ENCODE data around the gene RPGRIP1L.

RPGRIP1L gene

DNA sequence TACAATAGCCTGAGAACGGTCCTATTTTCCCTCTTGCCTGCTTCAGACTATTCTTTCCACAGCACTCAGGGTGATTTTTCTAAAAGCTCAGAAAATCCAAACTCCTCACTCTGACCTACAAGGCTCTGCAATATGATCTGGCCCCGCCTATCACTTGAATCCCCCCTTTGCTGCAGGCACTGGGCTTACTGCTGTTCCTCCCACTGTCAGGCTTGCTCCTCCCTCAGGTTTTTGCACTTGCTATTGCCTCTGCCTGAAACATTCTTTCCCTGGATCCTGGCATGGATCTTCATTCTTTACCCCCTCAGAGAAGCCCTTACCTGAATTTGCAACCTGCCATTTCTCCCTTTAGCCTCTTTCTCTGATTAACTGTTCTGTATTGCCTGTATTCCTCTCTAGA is 52.3 kb downstream of the RPGRIP1L start:
- DNase-seq (ENCODE audit: low read depth) = no peak

DNA sequence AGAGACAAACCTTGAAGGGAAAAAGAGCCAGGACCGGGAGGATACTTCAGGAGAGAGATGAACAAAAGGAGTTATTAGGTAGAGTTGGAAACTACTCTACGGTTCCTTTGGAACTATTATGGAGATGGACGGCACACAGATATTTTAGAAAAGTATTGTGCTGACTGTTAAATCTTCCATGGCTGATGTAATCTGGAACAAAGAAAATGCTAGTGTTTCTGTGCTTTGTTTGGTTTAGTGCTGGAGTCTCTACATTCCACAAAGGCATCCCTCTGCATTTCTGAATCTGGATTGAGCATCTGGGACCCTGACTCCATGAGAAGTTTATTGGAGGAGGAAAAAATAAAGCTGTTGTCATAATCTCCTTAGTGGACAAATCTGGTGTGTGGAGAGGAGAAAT is 57.2 kb downstream of the RPGRIP1L start:
- no peak for DNase-seq (ENCODE audit: low read depth)

DNA sequence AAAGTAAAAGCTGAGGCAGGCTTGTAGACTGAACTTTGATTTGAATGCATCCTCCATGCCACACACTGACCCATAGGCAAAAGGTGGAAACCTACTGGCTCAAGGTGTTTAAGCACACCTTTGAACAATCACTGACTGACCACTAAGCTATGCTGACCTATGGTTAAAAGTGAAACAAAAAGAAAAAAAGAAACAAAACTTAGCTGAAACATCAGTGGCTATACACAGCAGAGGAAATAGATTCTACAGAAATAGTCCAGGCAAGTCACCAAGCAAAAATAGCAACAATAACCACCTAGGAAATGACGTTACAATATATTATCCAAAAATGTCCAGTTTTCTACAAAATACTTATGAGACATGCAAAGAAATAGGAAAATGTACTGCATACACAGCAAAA is 60.2 kb downstream of the RPGRIP1L start:
- no peak for DNase-seq (ENCODE audit: low read depth)

DNA sequence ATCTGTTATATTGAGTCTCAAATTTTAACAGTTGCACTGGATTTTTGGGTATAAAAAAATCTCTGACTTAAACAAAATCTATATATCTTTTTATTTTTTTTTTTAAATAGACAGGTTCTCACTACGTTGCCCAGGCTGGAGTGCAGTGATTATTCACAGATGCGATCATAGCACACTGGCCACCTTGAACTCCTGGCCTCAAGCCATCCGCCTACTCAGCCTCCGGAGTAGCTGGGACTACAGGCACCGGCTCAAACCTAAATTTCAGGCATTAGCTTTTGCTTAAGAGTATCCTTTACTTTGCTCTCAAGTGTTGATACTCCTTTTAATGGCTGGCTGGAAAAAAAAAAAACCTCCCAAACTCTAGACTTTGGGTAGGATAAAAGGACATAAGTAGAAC is 61.6 kb downstream of the RPGRIP1L start:
- DNase-seq (ENCODE audit: low read depth) = no peak

DNA sequence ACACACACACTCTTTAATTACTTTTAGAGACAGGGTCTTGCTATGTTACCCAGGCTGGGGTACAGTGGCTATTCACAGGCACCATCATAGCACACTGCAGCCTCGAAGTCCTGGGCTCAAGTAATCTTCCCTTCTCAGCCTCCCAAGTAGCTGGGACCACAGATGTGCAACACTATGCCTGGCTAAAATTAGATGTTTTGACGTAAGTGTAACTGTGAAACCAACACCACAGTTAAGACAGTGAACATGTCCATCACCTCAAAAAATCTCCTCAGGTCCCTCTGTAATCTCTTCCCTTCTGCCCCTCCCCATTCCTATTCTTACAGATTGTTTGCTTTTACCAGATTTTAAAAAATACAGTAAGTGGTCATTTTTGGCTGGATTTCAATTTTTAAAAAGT is 66.7 kb downstream of the RPGRIP1L start:
- DNase-seq (ENCODE audit: low read depth) = no peak

DNA sequence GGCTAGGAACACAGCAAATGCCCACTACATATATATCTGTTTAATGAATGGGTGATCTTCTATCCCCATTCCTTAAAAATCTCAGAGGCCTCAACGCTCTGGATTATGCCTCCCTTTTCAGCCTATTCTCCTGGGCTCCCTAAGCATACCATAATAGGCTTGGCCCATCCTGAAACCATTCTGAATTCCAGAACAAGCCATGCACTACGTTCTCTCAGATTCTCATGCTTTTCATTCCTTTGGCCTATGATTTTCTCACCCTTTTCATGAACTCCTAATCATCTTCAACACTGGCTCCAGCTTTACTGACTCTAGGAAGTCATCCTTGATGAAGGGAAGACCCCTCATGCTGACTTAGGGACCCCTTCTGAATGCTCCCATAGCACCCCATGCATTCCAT is 71.1 kb downstream of the RPGRIP1L start:
- DNase-seq (ENCODE audit: low read depth) = no peak

DNA sequence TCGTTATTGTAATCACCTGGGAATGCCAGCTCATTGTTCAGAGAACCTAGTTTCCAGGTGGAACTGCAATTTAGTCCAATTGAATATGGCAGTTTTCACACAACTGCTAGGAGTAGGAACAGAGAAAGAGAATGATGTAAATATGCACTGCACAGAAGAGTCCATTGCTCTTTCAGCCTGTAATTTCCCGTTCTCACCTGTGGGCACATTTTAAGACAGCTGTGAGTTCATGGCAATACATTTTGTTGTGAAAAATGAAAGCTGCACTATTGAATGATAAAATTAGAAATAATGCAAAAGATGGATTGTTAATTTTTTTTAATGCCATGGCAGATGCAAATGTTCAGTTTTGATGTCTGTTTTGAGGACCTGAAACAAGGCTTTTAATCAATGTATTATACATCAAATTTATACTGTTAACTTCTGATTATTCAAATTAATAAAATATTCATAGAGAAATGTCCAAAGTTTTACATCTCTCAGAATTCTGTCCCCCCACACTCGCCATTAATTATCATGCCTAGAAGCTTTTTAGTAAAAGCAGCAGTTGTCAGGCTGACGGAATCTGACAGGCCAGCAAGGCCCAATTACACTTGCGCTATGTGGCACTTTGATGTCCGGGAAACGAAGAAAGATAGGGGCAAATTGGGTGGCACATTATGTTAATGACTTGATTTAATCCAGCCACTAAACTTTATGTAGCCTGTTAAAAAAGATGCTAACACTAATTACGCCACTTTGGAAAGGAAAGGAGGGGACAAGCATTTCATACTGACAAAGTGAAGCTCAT is 72.2 kb downstream of the RPGRIP1L start:
- DNase-seq (ENCODE audit: low read depth) = no peak

DNA sequence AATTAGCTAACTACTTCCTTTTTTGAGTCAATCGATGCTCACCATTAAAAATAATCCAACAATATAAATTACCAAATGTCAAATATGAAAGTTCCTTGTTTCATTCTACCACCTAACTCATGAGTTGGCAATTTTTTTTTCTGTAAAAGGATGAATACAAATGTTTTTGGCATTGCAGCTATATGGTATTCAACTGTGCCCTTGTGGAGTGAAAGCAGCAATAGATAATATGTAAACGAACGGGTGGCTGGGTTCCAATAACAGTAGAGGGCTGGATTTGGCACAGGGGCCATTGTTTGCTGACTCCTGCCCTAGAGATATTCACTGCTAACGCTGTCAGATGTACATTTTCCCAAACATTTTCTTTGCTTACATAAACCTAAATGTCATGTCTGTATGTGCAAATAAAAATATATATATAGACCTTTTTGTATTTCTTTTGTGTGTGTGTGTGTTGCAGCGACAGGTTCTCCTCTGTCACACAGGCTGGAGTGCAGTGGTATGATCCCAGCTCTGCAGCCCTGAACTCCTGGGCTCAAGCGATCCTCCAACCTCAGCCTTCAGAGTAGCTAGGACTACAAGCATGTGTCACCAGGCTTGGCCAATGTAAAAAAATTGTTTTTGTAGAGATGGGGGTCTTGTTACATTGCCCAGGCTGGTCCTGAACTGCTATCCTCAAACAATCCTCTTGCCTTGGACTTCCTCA is 73.9 kb downstream of the RPGRIP1L start:
- no peak for DNase-seq (ENCODE audit: low read depth)

DNA sequence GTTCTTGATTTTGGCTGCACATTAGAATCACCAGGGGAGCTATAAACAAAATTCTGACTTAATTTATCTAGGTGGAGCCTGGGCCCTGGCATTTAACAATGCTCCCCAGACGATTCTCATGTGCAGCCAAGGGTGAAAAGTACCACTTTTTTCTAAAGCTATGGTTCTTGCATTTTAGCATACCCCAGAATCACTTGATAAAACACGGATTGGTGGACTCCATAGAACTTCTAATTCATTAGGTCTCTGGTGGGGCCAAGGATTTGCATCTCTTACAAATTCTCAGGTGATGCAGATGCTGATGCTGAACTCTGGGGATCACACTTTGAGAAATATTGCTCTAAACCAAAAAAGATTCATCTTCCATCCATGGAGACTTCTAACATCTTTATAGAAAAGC is 74.5 kb downstream of the RPGRIP1L start:
- no peak for DNase-seq (ENCODE audit: low read depth)

DNA sequence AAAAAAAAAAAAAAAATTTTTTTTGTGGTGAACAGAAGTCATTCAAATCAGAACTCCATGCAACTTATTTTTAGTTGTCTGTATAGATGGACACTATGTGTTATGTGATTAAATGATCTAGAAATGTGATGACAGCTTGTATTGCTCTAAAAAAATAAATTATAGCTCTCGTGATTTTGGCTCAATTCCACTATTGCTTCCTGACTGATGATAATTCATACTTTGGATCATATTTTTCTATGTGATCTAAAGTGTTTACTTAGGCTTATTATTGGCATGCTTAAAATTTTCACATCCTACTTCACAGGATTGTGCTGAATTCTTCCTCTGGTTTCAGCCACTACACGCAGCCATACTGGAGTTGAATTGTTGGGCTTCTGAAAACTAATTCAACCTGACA is 76.8 kb downstream of the RPGRIP1L start:
- no peak for DNase-seq (ENCODE audit: low read depth)

DNA sequence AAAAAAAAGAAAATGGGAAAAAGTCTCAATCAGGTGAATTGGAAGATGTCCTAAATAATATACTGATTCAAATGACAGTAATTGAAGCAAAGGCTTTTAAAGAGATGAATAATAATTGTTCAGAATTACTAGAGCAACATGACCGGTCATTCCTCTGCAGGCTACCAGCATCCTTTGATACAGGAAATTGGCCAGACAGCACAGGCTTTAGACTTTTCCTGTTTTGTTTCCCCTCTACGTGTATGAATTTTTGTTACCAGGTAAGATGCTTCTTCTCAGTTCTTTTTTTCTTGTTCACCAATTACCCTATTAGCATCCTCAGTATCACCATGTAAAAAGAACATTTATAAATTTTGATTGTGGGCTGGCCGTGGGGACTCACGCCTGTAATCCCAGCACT is 77.5 kb downstream of the RPGRIP1L start:
- no peak for DNase-seq (ENCODE audit: low read depth)

DNA sequence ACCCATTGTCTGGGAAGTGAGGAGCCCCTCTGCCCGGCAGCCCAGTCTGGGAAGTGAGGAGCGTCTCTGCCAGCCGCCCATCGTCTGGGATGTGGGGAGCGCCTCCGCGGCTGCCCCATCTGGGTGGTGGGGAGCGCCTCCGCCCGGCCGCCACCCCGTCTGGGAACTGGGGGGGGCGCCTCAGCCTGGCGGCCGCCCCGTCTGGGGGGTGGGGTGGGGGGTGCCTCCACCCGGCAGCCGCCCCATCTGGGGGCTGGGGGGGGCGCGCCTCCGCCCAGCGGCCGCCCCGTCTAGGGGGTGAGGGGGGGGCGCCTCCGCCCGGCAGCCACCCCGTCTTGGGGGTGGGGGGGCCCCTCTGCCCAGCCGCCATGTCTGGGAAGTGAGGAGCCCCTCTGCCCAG is 78.4 kb downstream of the RPGRIP1L start:
- DNase-seq (ENCODE audit: low read depth) = no peak

DNA sequence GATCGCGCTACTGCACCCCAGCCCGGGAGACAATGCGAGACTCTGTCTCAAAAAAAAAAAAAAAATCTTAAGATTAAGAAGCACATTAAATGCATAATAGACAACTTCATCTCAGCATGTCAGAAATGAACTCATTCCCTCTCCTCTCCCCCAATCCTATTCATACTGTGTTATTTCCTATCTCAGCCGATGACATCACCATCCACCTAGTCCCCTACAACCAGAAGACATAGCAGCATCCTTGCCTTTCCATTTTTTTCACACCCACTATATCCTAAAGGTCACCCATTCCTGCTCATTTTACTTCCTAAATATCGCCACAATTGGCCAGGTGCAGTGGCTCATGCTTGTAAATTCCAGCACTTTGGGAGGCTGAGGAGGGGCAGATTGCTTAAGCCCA is 81.3 kb downstream of the RPGRIP1L start:
- DNase-seq (ENCODE audit: low read depth) = no peak

DNA sequence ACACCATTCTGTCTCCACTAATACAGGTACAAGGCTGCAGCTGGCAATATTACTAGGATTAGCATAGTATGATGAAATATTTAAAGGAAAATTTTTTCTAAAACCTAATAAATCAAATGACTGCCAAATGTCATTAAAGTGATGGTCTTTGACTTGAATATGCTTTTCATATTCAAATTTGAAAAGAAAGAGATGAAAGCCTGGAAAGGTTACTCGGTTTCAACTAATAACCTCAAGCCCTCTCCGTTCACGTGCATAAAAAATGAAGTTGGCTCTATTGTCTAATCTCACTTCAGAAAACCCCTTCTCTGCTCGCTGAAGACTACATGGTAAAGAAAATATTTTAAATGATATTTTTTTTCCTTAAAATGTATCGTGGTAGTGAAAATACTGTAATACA is 83.2 kb downstream of the RPGRIP1L start:
- DNase-seq (ENCODE audit: low read depth) = no peak

DNA sequence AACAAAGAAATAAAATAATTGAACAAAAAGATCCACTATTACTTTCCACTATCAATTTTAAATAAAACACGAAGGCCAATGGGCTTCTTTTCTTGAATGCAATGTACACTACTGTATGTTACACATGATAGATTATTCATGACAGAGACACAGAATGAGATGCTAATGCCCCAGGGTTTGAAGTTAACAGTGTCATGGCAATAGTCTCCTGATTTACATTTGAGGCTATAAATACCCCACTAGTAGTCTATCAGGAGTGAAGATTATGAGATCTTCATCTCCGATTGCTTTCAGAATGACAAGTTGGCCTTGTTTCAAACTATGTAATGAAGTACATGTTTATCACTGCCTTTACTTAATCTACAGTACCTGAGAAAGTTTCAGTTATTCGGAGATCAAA is 84.4 kb downstream of the RPGRIP1L start:
- DNase-seq (ENCODE audit: low read depth) = no peak

DNA sequence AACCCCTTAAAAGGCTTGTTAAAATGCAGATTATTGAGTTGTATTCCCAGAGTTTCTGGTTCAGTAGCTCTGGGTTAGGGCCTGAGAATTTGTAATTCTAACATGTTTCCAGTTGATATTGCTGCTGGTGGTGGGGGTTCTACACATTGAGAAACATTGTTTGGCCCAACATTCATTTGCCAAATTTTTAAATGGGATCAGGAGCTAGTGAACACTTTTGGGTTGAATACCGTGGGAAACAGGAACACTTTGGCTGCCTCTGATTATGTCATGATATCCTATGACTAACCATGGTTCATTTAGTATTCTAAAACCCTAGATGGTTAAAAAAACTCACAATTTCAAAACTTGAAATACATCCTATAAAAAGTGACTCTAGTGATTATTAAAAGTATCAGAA is 89.3 kb downstream of the RPGRIP1L start:
- no peak for DNase-seq (ENCODE audit: low read depth)

DNA sequence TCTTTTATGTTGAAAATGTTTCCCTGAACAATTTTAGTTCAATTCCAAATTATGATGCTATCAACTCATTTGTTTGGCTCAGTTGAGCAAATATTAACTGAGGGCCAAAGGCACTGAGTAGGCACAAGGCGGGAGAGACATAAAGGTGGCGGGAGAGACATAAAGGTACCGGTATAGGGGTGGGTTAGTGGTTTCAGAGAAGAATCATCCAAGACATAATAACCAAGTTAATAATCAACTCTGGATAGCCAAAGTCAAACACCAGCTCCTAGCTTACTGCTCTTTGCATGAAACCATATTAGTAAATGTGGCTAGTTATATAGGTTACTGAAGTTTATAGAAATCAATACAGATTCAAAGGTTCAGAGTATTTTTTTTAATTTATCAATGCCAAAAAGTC is 91.7 kb downstream of the RPGRIP1L start:
- no peak for DNase-seq (ENCODE audit: low read depth)

DNA sequence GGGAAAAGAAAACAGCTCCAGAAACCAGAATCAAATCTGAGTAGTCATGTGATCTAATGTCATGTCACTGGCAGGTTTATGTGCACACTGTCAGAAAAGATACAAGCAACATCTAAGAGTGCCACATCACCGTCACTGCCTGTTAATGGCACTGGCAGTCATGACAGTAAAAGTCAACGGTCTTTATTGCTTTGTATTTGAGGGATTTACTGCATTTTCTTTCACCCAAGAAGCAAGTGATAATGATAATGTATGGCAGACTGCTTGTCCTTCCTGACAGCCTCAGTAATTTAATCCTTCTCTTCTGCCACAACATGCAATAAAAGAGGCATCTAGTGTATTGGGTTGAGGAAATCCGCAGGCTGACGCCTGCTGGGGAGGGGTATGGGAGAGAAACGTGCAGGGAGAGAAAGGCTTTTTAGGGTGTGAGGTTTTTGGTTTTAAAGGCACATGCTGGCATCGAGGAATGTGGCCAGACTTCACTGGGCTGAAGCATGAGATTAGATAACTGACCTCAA is 92.4 kb downstream of the RPGRIP1L start:
- no peak for DNase-seq (ENCODE audit: low read depth)

DNA sequence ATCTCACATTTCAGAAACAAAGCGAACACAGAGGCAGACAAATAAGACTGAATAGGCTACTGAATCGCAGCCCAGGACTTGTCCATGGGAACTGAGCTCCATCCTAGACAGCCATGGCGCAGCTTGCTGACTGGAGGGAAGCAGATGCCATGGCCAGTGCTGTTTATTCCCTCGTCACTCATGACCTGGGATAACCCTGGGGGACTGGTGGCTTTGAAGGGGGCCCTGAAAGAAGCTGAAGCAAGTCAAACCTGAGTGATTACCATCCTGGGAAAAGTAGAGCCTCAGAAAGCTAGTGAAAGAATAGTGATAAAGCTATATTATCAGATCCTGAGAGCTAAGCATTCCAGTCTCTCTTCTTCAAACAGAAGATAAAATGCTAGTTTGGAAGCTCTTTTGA is 94.1 kb downstream of the RPGRIP1L start:
- DNase-seq (ENCODE audit: low read depth) = no peak

DNA sequence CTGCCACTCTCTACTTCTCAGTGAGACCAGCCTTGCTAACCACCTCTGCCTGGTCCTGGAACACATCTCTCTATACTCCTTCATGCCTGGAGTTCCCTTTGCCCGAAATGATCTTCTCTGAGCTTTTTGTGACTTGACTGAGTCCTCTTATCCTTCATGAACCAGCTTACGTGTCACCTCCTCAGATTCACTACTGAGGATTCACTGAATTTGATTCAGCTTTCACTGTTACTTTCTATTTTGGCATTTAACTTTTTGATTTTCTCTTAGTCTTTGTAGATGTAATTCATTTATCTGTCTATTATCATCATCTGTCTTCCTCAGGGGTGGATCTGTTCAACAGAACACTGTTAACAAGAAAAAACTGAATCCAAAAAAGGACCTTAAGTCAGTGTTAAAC is 95.6 kb downstream of the RPGRIP1L start:
- no peak for DNase-seq (ENCODE audit: low read depth)

DNA sequence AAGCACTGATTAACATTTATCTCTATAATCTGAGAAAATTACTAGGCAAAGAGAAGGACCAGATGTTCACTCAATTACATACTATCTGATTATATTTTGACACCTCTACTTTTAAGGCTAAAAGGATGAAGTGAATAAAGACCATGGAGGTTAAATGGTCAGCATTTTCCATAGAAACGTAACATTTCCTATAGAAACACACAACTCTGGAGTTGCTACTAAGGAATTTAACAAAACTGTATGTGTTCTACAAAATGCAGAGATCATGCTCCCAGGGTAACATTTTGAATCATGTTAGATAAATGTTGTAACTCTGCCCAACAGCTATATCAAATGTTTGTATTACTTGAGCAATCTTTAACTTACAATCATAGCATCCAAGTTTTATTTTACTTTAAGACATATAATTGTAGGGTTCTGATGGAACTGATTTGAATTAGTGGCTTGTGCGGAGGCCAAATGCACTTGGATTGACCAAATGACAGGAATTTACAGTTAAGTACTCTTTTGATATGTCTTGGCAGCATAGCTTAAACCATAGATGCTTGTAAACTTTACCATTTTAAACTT is 97.7 kb downstream of the RPGRIP1L start:
- no peak for DNase-seq (ENCODE audit: low read depth)

DNA sequence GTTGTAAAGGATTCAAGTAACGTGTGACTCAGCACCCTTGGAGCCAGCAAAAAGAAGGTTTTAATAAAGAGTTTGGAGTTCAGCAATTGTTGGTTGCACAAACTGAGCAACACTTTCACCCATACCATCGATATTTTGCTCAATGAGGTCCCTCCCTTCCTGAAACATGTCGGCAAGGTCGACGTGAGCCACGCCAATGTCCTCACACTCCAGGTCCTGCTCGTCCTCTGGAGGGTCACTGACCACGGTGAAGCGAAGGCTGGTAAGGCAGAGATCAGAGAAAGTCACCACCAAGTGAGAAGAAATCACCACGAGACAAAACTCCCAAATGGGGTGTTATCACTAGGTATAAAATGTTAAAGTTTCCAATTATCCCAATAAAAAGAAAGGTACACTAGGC is 98.3 kb downstream of the RPGRIP1L start:
- DNase-seq (ENCODE audit: low read depth) = no peak

DNA sequence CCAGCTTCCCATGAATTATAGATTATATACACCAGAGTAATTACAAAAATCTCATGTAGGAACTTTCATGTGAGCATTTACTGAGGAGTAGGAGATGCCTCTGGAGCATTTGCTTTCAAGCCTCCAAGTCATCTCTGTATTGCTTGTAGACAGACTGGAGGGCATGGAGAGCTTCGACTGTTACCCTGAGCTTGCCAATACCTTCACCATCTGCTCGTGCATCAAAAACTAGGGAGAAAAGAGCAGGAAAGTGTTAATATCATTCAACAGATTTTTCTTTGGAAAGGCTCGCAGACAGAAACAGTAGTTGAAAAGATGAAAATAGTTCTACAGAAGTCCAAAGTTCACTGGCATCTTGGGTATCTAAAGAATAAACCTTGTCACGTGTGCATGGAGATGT is 101.7 kb downstream of the RPGRIP1L start:
- no peak for DNase-seq (ENCODE audit: low read depth)

Data from T-helper 22 cell (primary cell).